AG04450 (cell line): ENCODE data around the gene LHX5. TPM values are rescaled to one million over a fixed set of nuclear protein-coding genes. Genes with fewer than 3 reads are reported as not detected.

Experiments
- CTCF ChIA-PET: fragments of 300-600, 350-600 bp; formaldehyde crosslinking; extraction: SDS; loops from one replicate; lab custom pipeline; 2022; ENCODE audit warnings: antibody characterized with exemption, inconsistent platforms; lab: Charles Lee
- POLR2A ChIA-PET: fragments of 350-600 bp; formaldehyde crosslinking; extraction: SDS; loops from one replicate; lab custom pipeline; 2021; ENCODE audit warnings: antibody characterized with exemption, inconsistent platforms; lab: Yijun Ruan, JAX
- DNase-seq: peaks from one replicate; pipeline ENCODE4 v3.0.0-alpha.2; 2011; ENCODE audit warnings: low read depth, low spot score
- H3K27ac ChIP-seq: one replicate; pipeline ENCODE4 v1.5.1; 2012; ENCODE audit warnings: low read depth, low read length, control low read depth
- H3K27me3 ChIP-seq: one replicate; pipeline ENCODE4 v1.6.0; 2012; ENCODE audit warnings: low read length; ENCODE audit not compliant: control insufficient read depth, insufficient read depth
- H3K4me3 ChIP-seq: 2 replicates; pipeline ENCODE4 v1.5.1; 2011; ENCODE audit warnings: mild to moderate bottlenecking, low read depth, low read length, control low read depth
- H3K9me3 ChIP-seq: 2 replicates; pipeline ENCODE4 v1.5.1; 2012; ENCODE audit warnings: low read length; ENCODE audit not compliant: control insufficient read depth, insufficient read depth
- CTCF ChIP-seq: IDR thresholded peaks from 2 replicates; pipeline ENCODE4 v1.5.1; 2011; ENCODE audit warnings: low read depth, low read length, control low read depth, inconsistent platforms
- polyA plus RNA-seq: library from polyadenylated mRNA; depleted of rRNA; stranded (reverse); fragments of >200 nt; gene quantifications from 2 replicates; pipeline ENCODE4 v1.2.3, GENCODE V29; 2011

Gene LHX5
- polyA plus RNA-seq, 1 experiment = not detected

DNA sequence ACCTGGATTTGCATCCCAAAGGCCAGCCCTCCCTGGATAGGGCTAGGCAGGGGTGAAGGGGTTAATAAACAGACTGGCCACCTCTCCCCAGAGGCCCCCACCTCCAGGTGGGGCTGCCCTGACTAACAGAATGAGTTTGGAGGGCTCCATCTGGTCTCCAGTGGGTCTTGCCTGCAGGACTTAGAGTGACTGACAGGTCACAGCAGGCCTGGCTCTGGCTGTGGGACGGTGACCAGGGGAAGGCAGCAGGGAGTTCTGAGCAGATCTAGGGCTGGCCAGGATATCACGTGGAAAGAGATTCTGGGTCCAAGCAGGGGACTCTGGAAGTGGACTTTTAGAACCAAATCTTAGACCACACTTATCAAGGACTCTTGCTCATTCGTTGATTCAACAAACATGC, 40.9 kb upstream of the LHX5 start:
- Histone ChIP-seq H3K4me3 (no peak overlapping the region), H3K27me3 (peaks cover 11% of the 10 kb centered on the region), H3K9me3 (no peaks in the 10 kb centered on the region), H3K27ac (no peak overlapping the region)
- TF ChIP-seq CTCF = no peak
- CTCF ChIA-PET = no interaction called here
- DNase-seq = no peak
- POLR2A ChIA-PET = no interaction called here

- Histone ChIP-seq H3K27ac (no peak overlapping the region), H3K4me3 (no peak overlapping the region), H3K9me3 (no peaks in the 10 kb centered on the region), H3K27me3 (peaks cover 4% of the 10 kb centered on the region)
- CTCF ChIA-PET = no interaction called here
- POLR2A ChIA-PET = no interaction called here
- no peak for TF ChIP-seq CTCF
- DNase-seq = no peak
These were observed 35.2 kb upstream of the LHX5 start for GRCh38 chr12:113506867-113507266.

DNA sequence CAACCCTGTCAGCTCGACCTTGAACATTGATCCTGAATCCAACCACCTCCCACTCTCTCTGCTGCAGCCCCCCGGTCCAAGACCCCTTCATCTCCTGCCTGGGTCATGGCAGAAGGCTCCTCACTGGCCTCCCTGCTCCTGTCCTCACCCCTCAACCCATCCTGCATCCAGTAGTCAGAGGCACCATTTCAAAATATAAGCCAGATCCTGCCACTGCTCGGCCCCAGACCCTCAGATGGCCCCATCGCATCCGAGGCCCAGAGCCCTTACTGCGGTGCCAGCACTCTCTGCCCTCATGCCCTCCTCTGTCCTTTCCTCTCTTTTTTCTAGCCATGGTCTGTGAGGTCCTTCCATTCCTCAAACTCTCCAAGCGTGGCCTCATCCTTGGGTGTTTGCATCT, 34.3 kb upstream of the LHX5 start:
- no peak overlapping the region for H3K4me3 ChIP-seq
- no peak overlapping the region for H3K27ac ChIP-seq
- DNase-seq = no peak
- ChIA-PET CTCF (no interaction called here), POLR2A (no interaction called here)
- no peaks in the 10 kb centered on the region for H3K9me3 ChIP-seq
- TF ChIP-seq CTCF = no peak
- H3K27me3 ChIP-seq = peaks cover 5% of the 10 kb centered on the region

- ChIA-PET CTCF (no interaction called here), POLR2A (no interaction called here)
- H3K4me3 ChIP-seq = no peak overlapping the region
- no peak overlapping the region for H3K27ac ChIP-seq
- H3K9me3 ChIP-seq = no peaks in the 10 kb centered on the region
- DNase-seq = no peak
- peaks cover 9% of the 10 kb centered on the region for H3K27me3 ChIP-seq
- TF ChIP-seq CTCF = no peak
These were observed 33.2 kb upstream of the LHX5 start for GRCh38 chr12:113504917-113505316.

- Histone ChIP-seq H3K27ac (no peak overlapping the region), H3K9me3 (no peaks in the 10 kb centered on the region), H3K4me3 (no peak overlapping the region), H3K27me3 (peaks cover 7% of the 10 kb centered on the region)
- DNase-seq = no peak
- ChIA-PET CTCF (no interaction called here), POLR2A (no interaction called here)
- no peak for TF ChIP-seq CTCF
These were observed 29.2 kb upstream of the LHX5 start for GRCh38 chr12:113500782-113501311.
